Ramos (cell line): ENCODE results near the gene FOXN1.

Experiments used
- in situ Hi-C: fragments of 300-500 bp; cut with MboI; formaldehyde crosslinking; loops from one replicate; pipeline ENCODE4 v1.14.3; 2022; ENCODE audit warnings: low sequenced_read_pairs; ENCODE audit not compliant: unreplicated experiment

FOXN1 gene

GRCh38 chr17:28523186-28523585 lies 17.0 kb downstream of the FOXN1 start:
- in situ Hi-C loops, result no loop called here

GRCh38 chr17:28523876-28524275 lies 17.7 kb downstream of the FOXN1 start:
- in situ Hi-C loops, result no loop called here

GRCh38 chr17:28524476-28525424 lies 18.6 kb downstream of the FOXN1 start:
- in situ Hi-C loops, result no loop called here

GRCh38 chr17:28526381-28526780 lies 20.2 kb downstream of the FOXN1 start:
- in situ Hi-C loops, result no loop called here

GRCh38 chr17:28527181-28527681 lies 21.1 kb downstream of the FOXN1 start:
- in situ Hi-C loops, result no loop called here

- in situ Hi-C loops, result no loop called here
These were observed 21.7 kb downstream of the FOXN1 start for GRCh38 chr17:28527859-28528258.

GRCh38 chr17:28528327-28529012 lies 22.3 kb downstream of the FOXN1 start:
- in situ Hi-C loops, result no loop called here

GRCh38 chr17:28529013-28529400 lies 22.9 kb downstream of the FOXN1 start:
- in situ Hi-C loops, result no loop called here

- in situ Hi-C loops, result no loop called here
These were observed 24.1 kb downstream of the FOXN1 start for GRCh38 chr17:28530250-28530649.

- in situ Hi-C loops, result no loop called here
These were observed 24.8 kb downstream of the FOXN1 start for GRCh38 chr17:28530926-28531325.

GRCh38 chr17:28532050-28532960 lies 26.2 kb downstream of the FOXN1 start:
- in situ Hi-C loops, result no loop called here

GRCh38 chr17:28533091-28533807 lies 27.1 kb downstream of the FOXN1 start:
- in situ Hi-C loops, result no loop called here

- in situ Hi-C loops, result no loop called here
These were observed 28.7 kb downstream of the FOXN1 start for GRCh38 chr17:28534740-28535375.

GRCh38 chr17:28536532-28537218 lies 30.5 kb downstream of the FOXN1 start:
- in situ Hi-C loops, result no loop called here

- in situ Hi-C loops, result no loop called here
These were observed 31.1 kb downstream of the FOXN1 start for GRCh38 chr17:28537219-28537610.

- in situ Hi-C loops, result no loop called here
These were observed 32.2 kb downstream of the FOXN1 start for GRCh38 chr17:28538296-28538895.

- in situ Hi-C loops, result no loop called here
These were observed 34.1 kb downstream of the FOXN1 start for GRCh38 chr17:28540231-28540630.

GRCh38 chr17:28541439-28541838 lies 35.3 kb downstream of the FOXN1 start:
- in situ Hi-C loops, result no loop called here
